H7 (cell line): ENCODE data around the gene RNF145. TPM values are rescaled to one million over a fixed set of nuclear protein-coding genes. Genes with fewer than 3 reads are reported as not detected.

ENCODE experiments used
- DNase-seq: peaks from one replicate; pipeline ENCODE4 v3.0.0; 2012
- H3K27me3 ChIP-seq: 2 replicates; pipeline ENCODE4 v1.6.0; 2011; ENCODE audit warnings: mild to moderate bottlenecking, low read length; ENCODE audit not compliant: control insufficient read depth, insufficient read depth
- H3K36me3 ChIP-seq: replicated peaks from 2 replicates; pipeline ENCODE4 v1.5.1; 2011; ENCODE audit warnings: low read length; ENCODE audit not compliant: control insufficient read depth, insufficient read depth
- H3K4me3 ChIP-seq: 2 replicates; pipeline ENCODE4 v1.5.1; 2011; ENCODE audit warnings: low read depth, mild to moderate bottlenecking, control low read depth, low read length, moderate library complexity; ENCODE audit not compliant: insufficient read depth
- total RNA-seq: library from RNA; depleted of rRNA; stranded (reverse); fragments of >200 nt; shearing (Covaris generic); gene quantifications from 2 replicates; pipeline ENCODE4 v1.2.3, GENCODE V29; 2014; rRNA removed

RNF145 gene
- total RNA-seq, 1 experiment from 2014 or later, result 22.4 TPM

DNA sequence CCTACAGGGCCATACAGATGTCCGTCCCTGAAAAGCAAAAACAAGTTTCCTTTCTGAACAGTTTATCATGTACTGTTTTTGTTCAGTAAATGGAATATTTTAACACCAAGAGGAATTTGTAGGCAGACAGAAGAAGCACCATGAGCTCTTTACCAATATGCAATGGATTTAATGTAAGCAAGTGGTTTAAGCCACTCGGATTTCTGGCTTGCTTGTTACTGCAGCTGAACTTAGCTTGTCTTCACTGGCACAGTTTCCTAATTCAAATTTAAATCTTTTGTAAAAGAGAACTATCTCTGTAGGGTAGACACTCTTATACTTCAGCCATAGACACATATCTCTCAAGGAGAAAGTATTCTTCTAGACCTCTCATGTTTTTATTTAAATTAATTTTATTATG lies 96.9 kb downstream of the RNF145 start:
- Histone ChIP-seq H3K27me3 (no peaks in the 10 kb centered on the region; the same call in 1 of the 2 replicates), H3K4me3 (no peak overlapping the region), H3K36me3 (no peaks in the 10 kb centered on the region)
- DNase-seq, result no peak

Other genes starting within 250 kb of the RNF145 start
- gene EBF1, start 109.6 kb downstream of the RNF145 start, total RNA-seq, result 0.35 TPM in 1 of 2 replicates, not detected in the other
- gene UBLCP1, start 53.7 kb upstream of the RNF145 start, total RNA-seq, result 29.9 and 36.0 TPM in 2 replicates
- gene IL12B, start 120.9 kb upstream of the RNF145 start, total RNA-seq, result not detected in 2 replicates